Transverse colon (tissue), 3 donors: ENCODE data around the gene CTU1.

Source experiments
- EP300 ChIP-seq: sonication (generic); formaldehyde crosslinking; IDR thresholded peaks from one replicate; pipeline ENCODE4 v1.6.1; 2017; ENCODE audit warnings: antibody characterized with exemption, low read depth
- TF ChIP-seq, protein P1 (sequence below), 5 experiments: fragments of 200-600 bp in 3 of 5; fragments of 450-650 bp in 2 of 5; sonication (generic) in 3 of 5; IDR thresholded peaks; 1 replicate in 2 of 5; 2 replicates in 3 of 5; pipeline ENCODE4 v1.5.1; 2016 to 2017; ENCODE audit warnings: antibody characterized with exemption in 5 of 5, inconsistent platforms in 3 of 5, mild to moderate bottlenecking in 2 of 5, moderate library complexity in 1 of 5

DNA sequence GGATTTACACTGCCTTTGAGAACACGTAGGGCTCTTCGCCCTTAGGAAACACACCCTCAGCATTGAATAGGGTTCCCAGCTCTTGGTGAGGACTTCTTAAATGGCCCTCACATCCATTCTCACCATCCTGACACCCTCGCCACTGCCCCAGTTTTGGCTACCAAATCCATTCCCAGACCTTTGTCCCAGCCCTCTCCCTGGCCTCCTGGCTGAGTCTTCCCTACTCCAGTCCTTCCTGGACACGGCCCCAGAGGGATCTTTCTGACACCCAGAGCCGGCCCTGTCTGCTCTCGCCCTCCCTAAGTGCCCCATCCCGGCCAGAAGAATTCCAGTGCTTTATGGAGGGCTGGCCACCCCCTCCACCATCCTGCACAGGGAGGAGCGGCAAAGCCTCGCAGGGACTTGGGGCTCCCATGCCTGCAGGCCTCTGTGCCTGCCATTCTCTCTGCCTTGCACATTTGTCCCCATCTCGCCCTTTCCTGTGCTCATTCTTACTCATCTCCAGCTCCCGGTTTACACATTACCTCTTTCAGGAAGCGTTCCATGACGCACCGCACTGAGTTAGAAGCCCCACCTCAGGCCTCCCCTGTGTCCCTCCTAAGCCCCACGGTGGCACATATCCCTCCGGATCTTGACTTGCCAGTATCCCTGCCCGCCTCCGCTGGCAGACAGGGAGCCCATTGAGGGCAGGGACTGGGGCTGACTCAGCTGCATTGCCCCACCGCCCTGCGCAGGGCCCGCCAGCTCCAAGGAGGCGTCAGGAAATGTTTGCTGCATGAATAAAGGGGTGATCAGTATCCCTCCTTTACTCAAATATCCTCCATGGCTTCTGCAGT is 14.5 kb downstream of the CTU1 start:
- TF ChIP-seq, protein P1, sequence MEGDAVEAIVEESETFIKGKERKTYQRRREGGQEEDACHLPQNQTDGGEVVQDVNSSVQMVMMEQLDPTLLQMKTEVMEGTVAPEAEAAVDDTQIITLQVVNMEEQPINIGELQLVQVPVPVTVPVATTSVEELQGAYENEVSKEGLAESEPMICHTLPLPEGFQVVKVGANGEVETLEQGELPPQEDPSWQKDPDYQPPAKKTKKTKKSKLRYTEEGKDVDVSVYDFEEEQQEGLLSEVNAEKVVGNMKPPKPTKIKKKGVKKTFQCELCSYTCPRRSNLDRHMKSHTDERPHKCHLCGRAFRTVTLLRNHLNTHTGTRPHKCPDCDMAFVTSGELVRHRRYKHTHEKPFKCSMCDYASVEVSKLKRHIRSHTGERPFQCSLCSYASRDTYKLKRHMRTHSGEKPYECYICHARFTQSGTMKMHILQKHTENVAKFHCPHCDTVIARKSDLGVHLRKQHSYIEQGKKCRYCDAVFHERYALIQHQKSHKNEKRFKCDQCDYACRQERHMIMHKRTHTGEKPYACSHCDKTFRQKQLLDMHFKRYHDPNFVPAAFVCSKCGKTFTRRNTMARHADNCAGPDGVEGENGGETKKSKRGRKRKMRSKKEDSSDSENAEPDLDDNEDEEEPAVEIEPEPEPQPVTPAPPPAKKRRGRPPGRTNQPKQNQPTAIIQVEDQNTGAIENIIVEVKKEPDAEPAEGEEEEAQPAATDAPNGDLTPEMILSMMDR (IDR thresholded peaks at IDR 0.05) = no peak
- TF ChIP-seq EP300 = no peak
